ENCODE measurements around the gene NOL6.
"Not testable (repeated sequence)": the region's sequence is repeated elsewhere in the genome, so short reads cannot be mapped to it uniquely, and the experiment has no call there.

The NOL6 gene

DNA sequence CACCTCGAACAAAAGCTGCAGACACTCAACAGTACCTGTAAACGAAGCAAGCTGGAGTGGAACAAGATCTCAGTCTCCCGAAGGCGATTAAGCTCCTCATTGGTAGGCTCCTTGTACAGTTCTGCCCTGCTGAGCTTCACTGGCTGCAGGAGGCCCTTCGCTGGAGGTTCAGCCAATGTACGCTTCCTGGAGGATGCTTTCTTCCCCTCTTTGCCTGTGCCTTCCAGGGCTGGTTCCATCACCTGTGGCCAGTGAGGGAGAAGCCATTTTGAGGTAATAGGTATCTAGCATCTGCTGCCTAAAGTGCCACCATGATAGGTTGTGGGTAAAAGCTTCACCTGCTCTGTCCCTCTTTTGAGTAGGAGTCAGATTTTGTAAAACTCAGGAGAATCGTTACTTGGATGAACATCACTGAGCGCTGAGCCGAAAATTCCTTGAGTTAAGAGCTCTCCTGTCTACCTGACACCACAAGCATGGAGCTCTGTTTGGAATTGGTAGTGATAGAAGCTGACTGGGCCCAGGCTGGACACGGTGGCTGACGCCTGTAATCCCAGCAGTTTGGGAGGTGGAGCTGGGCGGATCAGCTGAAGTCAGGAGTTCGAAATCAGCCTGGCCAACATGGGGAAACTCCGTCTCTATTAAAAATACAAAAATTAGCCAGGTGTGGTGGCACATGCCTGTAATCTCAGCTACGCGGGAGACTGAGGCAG is 1.4 kb downstream of the NOL6 start:
- no peak for DNase-seq

DNA sequence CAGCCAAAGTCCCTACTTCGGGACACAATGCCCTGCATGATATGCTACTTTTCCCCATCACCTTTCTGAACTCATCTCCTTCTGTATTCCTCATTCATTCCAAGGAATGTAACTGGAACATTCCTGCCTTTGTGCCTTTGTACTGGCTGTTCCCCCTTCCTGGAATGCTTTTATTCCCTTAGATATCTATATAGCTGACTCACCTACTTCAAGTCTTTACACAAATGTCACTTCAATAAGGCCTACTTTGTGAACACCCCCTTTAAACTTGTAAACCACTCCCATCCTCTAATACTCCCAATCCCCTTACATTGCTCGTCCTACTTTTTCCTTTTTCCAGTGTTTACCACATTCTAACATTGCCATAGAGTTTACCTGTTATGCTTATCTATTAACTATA is 2.4 kb downstream of the NOL6 start:
- DNase-seq = no peak

DNA sequence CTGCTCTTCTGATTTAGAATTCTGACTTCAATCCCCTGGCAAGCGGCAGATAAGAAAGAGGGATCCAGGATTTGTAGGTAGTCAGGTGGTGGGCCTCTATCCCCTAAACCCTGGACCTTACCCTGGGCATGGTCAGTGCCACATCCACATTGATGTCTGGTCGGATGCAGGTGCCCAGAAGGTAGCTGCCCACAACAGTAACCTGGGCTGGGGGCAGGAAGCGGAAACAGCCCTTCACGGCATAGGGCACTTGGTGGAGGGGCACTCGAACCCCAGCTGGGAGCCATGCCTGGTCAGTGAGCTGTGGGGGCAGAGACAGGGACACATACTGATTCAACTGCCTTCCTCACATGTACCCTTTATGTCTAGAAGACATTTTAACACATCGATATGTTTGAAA is 3.8 kb downstream of the NOL6 start:
- no peak for DNase-seq

DNA sequence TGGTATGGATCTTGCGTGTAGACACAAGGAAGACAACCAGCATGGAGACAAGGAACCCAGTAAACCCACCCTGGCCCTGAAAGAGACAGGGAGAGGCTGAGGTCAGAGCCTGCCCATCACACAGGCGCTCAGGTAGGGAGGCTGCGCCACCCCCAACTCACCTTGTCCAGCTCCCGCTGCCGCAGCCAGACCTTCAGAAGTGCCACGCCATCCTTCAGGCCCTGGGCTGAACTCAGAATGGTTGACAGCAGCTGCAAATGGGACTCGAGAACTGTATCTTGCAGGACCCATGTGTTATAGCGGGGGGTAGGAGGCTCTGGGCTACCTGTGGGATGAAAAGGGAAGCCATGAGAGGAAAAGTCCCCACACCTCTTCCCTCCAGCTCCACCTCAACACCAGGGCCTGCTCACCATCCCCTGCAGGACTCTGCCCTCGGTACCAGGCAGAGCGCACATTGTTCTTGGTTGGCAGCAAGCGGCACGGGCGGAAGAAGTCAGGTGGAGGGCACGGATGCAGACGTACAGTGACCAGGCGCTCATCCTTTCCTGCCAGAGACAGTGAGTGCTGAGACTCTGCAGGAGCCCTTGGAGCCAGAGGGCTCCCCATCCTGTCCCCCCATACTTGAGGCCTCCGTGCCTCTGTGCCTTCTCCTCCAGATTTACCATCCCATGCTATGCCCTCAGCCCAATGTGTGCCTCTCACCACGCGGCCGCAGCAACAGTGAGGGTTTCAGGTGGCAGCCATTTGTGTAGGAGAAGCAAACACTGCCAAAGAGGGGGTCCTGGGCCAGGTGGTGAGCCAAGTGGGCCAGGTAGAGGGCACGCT is 4.7 kb downstream of the NOL6 start:
- DNase-seq = no peak

DNA sequence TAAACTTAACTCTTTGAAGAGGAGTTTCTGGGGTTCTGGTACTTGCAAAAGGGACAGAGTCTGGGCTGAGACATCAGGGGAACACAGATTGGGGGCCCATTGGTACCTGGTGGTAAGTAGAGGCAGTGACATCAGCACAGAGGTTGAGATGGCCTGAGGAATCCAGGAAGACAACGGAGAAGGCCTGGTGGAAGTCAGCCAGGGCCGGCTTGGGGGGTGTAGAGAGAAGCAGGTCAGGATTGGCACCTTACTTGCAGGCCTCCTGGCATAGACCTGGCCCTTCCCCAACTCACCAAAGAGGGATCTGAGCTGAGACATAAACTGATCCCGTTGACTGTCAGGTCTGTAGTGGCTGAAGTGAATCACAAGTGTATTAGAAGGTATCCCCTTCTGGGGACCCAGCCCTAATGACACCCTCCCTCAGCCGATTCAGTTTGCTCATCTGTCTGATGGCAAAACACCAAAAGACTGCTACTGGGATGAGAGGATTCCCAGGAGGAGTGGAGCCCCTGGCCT is 5.5 kb downstream of the NOL6 start:
- no peak for DNase-seq

DNA sequence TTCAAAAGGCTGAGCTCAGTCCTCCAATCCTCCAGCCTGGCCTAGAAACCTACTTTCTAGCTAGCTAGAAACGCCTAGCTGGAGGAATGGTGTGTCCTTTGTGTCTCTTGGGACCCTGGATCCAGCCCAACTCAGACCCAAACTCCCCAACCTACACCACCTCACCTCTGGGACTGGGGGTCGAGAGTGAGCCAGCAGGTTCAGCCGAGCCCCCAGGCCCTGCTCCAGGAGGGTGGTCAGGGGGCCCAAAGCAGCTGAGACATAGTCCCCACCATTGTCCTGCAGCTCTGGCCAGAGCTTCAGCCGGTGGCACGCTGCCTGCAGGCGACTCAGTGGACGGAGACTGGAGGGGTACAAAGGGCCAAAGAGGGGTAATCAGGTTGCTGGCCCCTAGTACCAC is 6.2 kb downstream of the NOL6 start:
- no peak for DNase-seq

DNA sequence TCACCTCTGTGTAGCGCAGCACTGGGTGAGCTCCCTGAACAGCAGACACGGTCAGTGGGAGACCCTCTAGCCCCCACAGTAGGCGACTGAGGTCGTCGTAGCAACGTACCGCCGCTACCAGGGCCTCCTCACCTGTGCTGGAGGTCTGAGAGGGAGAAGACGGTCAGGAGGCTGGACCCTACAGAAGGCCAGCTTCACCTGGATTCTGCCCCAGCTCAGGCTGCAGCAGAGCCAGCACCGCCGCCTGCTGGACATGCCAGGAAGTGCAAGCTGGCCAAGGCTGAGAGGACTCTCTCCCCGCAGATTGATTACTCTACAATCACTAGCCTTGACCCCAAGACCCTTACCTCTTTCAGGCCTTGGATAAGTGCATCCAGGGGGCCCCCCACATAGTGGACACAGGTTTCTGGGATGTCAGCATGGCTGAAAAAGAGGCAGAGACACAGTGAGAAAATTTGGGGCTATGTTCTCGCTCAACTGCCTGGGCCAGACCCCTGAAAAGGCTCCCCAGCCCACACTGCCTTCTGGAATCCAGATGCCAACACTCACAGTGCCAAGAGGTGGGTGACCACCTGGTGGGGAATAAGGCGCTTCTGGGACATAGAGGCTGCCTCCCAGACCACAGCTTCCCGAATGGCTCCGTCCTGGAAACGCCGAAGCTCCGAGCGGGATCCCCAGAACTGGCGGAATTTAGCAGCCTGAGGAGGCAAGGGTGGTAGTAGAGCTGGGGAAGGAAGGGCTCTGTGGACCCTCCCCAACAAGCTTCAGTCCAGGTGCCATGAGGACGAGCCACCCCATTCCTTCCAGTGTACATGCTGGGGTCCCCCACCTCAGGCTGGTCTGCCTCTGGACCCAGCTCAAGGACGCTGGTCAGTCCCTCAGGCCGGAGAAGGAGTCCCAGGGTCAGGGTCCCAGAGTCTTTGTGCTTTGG is 6.9 kb downstream of the NOL6 start:
- DNase-seq = peak in 1 of 2 experiments; percentile 31

DNA sequence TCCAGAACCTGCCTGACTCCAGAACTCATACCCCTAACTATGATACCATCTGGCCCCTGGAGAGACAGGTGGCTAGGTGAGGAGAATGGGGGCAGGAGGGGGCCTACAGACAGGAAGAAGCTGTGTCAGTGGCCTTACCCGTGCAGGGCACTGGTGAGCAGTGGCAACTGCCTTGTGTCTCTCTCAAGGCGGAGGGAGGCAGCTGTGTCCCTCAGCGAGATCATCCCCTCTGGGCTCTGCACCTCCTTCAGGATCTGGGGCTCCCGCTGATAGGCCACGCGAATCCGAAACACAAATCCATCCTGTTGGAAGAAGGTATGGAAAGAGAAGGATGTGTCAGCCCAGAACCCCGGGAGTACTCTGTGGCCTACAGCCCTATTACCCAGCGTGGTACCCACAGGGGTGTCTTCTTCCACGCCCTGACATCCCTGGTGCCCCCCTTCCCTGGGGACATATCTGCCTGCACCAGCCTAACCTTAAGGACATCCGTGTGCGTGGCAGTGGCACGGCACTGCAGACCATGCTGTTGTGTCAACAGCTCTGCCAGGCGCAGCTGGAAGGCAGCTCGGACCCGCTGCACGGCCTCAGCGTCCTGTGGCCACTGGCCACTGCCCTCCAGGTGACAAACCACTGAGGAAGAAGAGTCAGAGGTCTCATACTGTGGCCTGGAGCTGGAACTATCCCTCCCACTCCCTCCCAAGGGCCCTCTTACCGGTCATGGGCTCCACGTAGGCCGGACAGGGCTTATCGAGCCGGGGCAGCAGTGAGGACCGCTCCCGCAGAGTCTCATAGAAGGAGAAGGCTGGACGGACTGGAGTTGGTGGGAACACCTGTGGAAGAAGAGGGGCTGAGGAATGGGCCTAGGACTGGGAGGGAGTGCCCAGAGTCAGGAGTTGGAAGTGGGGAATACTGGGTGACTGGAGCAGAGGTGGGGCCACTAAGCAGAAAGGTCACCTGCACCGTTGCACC is 7.8 kb downstream of the NOL6 start:
- no peak for DNase-seq

DNA sequence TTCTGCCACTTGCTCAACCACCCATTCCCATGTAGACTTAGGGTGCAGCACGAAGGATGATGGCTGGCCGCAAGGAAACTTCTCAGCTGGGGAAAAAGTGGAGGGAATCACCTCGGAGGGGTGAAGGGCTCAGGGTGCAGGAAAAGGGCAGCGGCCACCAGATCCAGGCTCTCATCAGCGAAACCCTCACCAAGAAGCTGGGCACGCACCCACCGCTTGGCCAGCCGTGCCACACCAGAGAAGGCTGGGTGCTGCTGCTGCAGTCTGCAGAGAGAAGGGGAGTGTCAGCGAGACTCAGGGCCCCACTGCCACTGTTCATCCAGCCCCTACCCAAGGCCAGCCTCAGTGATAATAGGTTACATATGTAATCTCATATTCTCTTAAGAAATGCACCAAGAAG is 8.6 kb downstream of the NOL6 start:
- DNase-seq = no peak

DNA sequence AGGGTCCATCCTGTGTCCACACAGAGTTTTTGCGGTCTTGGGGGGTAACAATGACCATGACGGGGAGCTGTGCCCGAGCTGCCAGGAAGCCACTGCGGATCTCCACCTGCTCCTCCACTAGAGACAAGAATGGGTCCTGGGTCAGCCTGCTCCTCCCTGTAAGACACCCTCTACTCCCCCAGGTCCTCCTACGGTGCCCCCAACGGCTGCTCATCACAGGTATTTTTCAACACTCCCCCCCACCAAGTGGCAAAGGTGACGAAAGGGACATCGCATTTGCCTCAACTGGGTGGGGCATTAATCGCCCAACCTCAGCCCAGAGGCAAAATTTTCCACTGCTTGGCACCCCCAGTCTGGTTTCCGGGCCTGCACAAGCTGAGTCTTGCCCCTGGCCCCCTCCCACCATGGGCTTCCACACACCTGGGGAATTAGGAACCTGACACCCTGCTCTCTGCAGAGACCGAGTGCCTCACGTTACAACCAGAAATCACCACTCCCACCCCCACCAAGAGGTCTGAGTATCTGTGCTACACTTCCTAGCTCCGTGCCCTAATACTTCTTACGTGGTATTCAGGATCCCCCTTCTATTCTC is 9.6 kb downstream of the NOL6 start:
- no peak for DNase-seq

DNA sequence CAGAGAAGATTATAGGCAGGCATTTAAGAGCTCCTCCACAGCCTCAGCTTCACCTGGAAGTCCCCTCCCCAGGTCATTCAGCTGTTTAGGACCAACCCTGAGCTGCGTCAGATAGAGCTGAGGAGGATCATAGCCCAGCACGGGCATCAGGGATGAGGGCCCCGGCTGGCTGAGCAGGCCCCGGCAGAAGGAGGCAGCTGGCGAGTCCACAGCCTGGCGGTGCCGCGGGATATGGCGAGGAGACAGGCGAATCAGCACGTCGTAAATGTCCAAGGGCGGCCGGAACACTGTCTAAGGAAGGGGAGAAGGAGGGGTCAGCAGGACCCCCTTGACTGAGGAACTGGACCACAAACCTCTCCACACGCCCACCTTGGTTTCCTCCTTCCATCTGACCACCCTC is 10.6 kb downstream of the NOL6 start:
- no peak for DNase-seq

DNA sequence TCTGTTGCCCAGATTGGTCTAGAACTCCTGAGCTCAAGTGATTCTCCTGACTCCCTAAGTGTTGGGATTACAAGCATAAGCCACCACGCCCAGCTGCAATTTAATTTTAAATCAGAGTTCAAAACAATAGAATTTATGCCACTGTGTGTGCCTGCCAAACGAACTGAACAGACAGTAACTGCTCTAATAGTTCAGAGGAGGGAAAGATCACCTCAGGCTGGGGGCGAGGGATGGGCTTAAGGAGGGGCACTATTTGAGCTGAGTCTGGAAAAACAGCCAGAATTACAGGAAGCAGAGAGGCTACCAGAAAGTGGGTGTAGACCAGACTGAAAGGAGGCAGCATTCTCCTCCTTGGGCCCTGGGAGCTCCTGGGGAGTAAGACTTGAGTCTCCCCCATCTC is 12.2 kb downstream of the NOL6 start:
- no peak for DNase-seq

DNA sequence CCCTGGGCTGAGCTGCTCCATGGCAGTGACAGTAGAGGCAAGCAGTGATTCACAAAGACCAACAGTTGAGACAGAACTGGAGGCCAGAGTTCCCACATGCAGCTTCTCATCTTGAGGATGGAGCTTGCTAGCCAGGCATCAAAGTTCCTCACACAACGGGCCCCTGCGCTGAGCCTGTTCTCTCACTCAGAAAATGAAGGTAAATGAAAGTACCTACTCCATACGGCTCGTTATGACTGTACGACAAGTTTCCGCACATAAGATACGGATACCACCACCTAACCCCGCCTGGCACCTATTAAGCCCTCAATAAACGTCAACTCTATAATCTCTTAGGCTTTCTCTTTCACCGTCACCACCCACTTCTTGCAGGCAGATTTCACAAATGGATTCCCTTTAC is 12.9 kb downstream of the NOL6 start:
- DNase-seq = no peak

DNA sequence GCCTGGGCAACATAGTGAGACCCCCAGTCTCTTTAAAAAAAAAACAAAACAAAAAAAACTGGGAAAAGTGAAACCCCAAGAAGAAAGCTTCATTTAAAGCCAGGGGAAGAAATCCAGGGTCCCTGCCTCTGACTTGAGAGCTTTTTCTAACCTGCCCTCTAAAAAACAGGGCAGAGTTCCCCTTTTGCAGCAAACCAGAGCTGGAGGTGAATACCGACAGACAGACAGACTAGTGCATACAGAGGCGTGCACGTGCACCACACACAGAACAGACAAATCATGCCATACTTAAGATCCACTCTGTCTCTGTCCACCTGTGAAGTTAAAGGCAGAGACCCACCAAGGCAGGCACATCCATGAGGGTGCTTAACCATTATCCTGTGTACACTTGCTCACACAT is 14.6 kb downstream of the NOL6 start:
- DNase-seq = no peak

DNA sequence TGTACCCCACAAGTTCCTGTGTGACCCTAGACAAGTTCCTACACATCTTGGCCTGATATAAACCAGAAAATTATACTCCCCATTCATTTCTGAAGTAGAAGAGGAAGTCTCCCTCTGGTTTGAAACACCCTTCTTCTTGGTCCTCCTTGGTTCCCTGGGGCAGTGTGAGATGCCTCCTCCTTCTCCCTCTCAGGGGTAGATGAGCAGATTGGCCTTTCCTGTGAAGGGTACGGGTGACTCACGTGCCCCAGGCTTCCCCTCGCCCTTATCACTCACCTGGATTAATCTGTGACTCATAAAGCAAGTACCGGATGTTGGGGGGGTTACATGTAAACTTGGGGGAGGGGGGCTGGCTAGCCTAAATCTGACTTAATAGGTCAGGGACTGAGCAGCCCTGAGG is 15.3 kb downstream of the NOL6 start:
- no peak for DNase-seq

DNA sequence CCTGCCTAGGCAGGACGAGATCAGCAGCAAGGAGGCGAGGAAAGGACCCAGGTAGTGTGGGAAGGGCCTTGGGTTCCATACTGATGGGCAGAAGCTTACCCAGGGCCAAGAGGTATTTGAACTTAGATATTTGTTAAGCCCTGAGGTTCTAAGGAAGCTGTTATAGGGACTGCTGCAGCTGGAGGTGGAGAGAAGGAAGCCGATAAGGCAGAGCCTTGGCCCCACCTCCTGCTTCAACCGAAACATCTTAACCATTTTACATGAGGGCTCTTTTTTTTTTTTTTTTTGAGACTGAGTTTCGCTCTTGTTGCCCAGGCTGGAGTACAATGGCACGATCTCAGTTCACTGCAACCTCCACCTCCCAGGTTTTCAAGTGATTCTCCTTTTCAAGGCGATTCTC is 17.8 kb downstream of the NOL6 start:
- DNase-seq = no peak

DNA sequence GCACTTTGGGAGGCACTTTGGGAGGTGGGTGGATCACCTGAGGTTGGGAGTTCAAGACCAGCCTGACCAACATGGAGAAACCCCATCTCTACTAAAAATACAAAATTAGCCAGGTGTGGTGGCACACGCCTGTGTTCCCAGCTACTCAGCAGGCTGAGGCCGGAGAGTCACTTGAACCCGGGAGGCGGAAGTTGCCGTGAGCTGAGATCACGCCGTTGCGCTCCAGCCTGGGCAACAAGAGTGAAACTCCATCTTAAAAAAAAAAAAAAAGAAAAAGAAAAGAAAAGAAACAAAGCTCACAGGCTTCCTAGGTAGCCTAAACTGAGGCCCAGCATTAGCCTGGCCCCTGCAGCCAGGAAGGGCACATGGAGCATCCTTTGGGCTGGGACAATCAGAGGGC is 18.3 kb downstream of the NOL6 start:
- DNase-seq = not testable (repeated sequence)

DNA sequence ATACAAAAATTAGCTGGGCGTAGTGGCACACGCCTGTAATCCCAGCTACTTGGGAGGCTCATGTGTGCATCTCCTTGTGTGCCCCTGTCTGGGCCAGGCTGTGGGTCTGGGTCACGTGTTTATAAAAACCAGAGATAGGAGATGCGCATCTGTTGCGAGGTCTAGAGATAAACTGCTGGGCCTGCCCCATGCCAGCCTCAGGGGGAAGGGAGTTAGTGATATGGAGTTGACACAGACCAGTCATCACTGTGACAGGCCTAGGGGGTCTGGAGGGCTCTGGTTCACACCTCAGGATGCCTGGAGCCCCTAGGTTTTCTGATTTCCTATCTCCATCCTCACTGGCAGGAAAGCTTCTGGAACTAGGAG is 19.1 kb downstream of the NOL6 start:
- not testable (repeated sequence) for DNase-seq

DNA sequence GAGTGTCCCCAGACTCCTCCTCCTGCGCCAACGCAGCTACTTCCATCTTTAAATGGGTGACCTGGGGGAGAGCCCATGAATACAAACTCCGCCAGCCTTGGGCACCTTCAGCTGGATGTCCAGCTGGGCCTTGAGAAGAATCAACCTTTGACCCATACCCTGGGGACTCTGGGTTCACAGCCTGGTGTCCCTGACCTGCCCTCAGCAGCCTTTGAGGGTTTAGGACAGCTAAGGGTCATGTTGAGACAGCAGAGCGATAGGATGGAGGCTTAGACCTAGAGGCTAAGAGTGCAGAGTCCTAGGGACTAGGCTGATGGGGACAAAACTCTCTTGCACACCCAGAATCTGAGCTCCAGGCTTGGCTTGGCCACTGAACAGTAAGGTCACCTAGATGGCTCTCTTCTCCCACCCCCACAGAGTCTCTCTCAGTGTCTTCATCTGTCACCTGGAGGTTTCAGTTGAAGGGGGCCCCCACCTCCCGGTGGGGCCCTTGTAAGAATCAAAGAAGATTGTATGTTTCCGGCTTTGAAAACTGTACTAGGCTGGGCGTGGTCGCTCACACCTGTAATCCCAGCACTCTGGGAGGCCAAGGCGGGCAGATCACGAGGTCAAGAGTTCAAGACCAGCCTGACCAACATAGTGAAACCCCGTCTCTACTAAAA is 19.6 kb downstream of the NOL6 start:
- DNase-seq = no peak

DNA sequence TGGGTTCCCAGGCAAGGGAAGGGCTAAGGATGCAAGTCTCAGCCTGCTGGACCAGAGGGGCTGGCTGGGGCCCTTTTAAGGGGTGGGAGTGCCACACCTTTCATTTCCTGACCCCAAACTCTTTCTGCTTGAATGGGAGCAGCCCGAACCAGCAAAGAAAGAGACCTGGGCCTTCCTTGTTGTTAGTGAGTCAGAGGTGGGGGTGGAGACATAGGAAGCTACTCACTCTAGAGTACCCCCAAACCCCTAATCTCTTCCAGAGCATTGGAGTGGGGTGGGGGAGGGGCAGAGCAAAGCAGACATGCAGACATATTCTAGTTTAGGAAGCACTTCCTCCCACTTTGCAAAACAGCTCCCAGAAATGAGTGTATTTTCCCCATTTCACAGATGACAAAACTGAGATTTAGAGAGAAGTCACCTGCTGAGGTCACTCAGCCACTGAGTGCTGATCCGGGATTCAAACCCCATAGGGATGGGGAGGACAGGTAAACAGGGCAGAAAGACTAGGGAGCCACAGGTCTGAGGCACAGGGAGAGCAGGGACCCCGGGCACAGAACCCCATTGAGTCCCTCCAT is 20.4 kb downstream of the NOL6 start:
- DNase-seq = no peak

DNA sequence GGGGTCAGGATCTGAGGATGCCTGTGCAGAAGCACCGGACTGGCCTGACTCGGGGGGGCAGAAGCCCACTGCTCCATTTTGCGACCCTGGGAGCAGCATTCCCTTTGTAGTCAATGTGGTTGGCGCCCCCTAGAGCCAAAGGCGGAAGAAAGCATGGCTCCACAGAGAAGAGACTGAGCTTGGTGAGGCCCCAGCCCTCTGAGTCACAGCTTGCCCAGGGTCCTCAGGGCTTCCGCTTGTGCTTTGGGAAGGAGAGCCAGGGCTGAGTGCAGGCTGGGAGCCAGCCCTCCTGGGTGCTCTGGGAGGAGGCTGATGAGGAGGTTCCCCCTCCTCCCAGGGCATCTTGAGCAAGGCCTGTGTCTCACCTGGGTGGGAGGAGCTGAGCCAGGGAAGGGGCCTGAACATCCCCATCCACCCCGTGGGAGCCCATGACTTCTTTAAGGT is 20.9 kb downstream of the NOL6 start:
- DNase-seq = peak; percentile 33 to 59
